SK-N-SH treated with all-trans-retinoic acid at 6 μM for 48 hours (cell line): ENCODE data around the gene CD63.

Experiments used
- ATAC-seq: fragments of 200-7000 bp; cut with Tn5 transposase; 3 replicates; pipeline ENCODE4 v1.9.1; 2020; ENCODE audit warnings: mild to moderate bottlenecking, moderate library complexity
- ARNTL ChIP-seq: fragments of 450-650 bp; formaldehyde crosslinking; IDR thresholded peaks from 2 replicates; pipeline ENCODE4 v1.5.0; 2020; ENCODE audit warnings: low read depth, mild to moderate bottlenecking, moderate library complexity, borderline replicate concordance
- BACH2 ChIP-seq: fragments of 250-450 bp; sonication (Bioruptor Pico); IDR thresholded peaks from 2 replicates; pipeline ENCODE4 v1.9.0; 2021; ENCODE audit warnings: mild to moderate bottlenecking, borderline replicate concordance
- CREB5 ChIP-seq: fragments of 250-450 bp; sonication (Bioruptor Pico); IDR thresholded peaks from 2 replicates; pipeline ENCODE4 v1.5.1; 2020; ENCODE audit warnings: low read depth, mild to moderate bottlenecking, moderate library complexity
- CSDC2 ChIP-seq: fragments of 250-450 bp; sonication (Bioruptor Pico); IDR thresholded peaks from 2 replicates; pipeline ENCODE4 v1.5.0; 2020; ENCODE audit warnings: mild to moderate bottlenecking, moderate library complexity
- CSRNP3 ChIP-seq: fragments of 250-450 bp; sonication (Bioruptor Pico); IDR thresholded peaks from 2 replicates; pipeline ENCODE4 v1.5.1; 2021; ENCODE audit warnings: mild to moderate bottlenecking, moderate library complexity
- ESRRG ChIP-seq: fragments of 250-450 bp; sonication (Bioruptor Pico); IDR thresholded peaks from 2 replicates; pipeline ENCODE4 v1.6.1; 2021; ENCODE audit warnings: mild to moderate bottlenecking
- ISL1 ChIP-seq: fragments of 250-450 bp; sonication (Bioruptor Pico); IDR thresholded peaks from 2 replicates; pipeline ENCODE4 v2.1.2; 2022; ENCODE audit warnings: mild to moderate bottlenecking, moderate library complexity
- OSR1 ChIP-seq: fragments of 250-450 bp; sonication (Bioruptor Pico); IDR thresholded peaks from 2 replicates; pipeline ENCODE4 v1.8.0; 2022; ENCODE audit warnings: moderate library complexity, mild to moderate bottlenecking, inconsistent platforms
- PATZ1 ChIP-seq: fragments of 250-450 bp; sonication (Bioruptor Pico); IDR thresholded peaks from 2 replicates; pipeline ENCODE4 v1.8.0; 2020; ENCODE audit warnings: mild to moderate bottlenecking, moderate library complexity, borderline replicate concordance
- POU6F1 ChIP-seq: fragments of 250-450 bp; sonication (Bioruptor Pico); IDR thresholded peaks from 2 replicates; pipeline ENCODE4 v1.8.0; 2021; ENCODE audit warnings: low read depth, mild to moderate bottlenecking, moderate library complexity, borderline replicate concordance
- PPARA ChIP-seq: fragments of 250-450 bp; sonication (Bioruptor Pico); IDR thresholded peaks from 2 replicates; pipeline ENCODE4 v1.5.0; 2020; ENCODE audit warnings: mild to moderate bottlenecking, borderline replicate concordance
- RARB ChIP-seq: fragments of 250-450 bp; sonication (Bioruptor Pico); IDR thresholded peaks from 2 replicates; pipeline ENCODE4 v1.8.0; 2021; ENCODE audit warnings: mild to moderate bottlenecking, moderate library complexity
- SNAI2 ChIP-seq: fragments of 250-450 bp; sonication (Bioruptor Pico); IDR thresholded peaks from 2 replicates; pipeline ENCODE4 v1.5.0; 2020; ENCODE audit warnings: mild to moderate bottlenecking, moderate library complexity
- TCF4 ChIP-seq: fragments of 250-450 bp; sonication (Bioruptor Pico); IDR thresholded peaks from 2 replicates; pipeline ENCODE4 v1.8.0; 2021; ENCODE audit warnings: mild to moderate bottlenecking, moderate library complexity, borderline replicate concordance
- TOX ChIP-seq: fragments of 250-450 bp; sonication (Bioruptor Pico); IDR thresholded peaks from 2 replicates; pipeline ENCODE4 v1.8.0; 2021; ENCODE audit warnings: mild to moderate bottlenecking, moderate library complexity, borderline replicate concordance
- ZC3H10 ChIP-seq: fragments of 250-450 bp; sonication (Bioruptor Pico); IDR thresholded peaks from 2 replicates; pipeline ENCODE4 v1.5.1; 2021; ENCODE audit warnings: mild to moderate bottlenecking, moderate library complexity
- ZFP3 ChIP-seq: fragments of 250-450 bp; sonication (Bioruptor Pico); IDR thresholded peaks from 2 replicates; pipeline ENCODE4 v1.5.0; 2020; ENCODE audit warnings: mild to moderate bottlenecking, moderate library complexity
- ZFP30 ChIP-seq: fragments of 450-650 bp; formaldehyde crosslinking; IDR thresholded peaks from 2 replicates; pipeline ENCODE4 v1.5.0; 2022; ENCODE audit warnings: mild to moderate bottlenecking, moderate library complexity
- ZNF565 ChIP-seq: fragments of 450-650 bp; formaldehyde crosslinking; conservative IDR thresholded peaks from 2 replicates; pipeline ENCODE4 v1.5.0; 2020; ENCODE audit warnings: low read depth, mild to moderate bottlenecking, moderate library complexity
- ZNF70 ChIP-seq: fragments of 450-650 bp; formaldehyde crosslinking; IDR thresholded peaks from 2 replicates; pipeline ENCODE4 v1.5.0; 2020; ENCODE audit warnings: mild to moderate bottlenecking, moderate library complexity

Gene CD63

GRCh38 chr12:55727643-55728185 lies 1.1 kb downstream of the CD63 start:
- TF ChIP-seq ISL1 (no peak), RARB (CRISPR knock-in tag) (no peak), TOX (CRISPR knock-in tag) (no peak), ARNTL (CRISPR knock-in tag) (no peak), ZFP30 (CRISPR knock-in tag) (no peak), ZFP3 (CRISPR knock-in tag) (no peak), OSR1 (CRISPR knock-in tag) (no peak), ZNF565 (CRISPR knock-in tag) (no peak), CREB5 (no peak), ZC3H10 (CRISPR knock-in tag) (no peak), ZNF70 (CRISPR knock-in tag) (no peak), PPARA (CRISPR knock-in tag) (no peak)
- ATAC-seq, result no peak

- TF ChIP-seq BACH2 (CRISPR knock-in tag) (no peak), ZFP3 (CRISPR knock-in tag) (no peak)
- no peak for ATAC-seq
These were observed 1.8 kb downstream of the CD63 start for GRCh38 chr12:55726971-55727370.

GRCh38 chr12:55725556-55725955 lies 3.3 kb downstream of the CD63 start:
- ATAC-seq, result no peak

GRCh38 chr12:55724940-55725309 lies 3.9 kb downstream of the CD63 start:
- ATAC-seq, result no peak
- TF ChIP-seq ESRRG (CRISPR knock-in tag) (no peak), PPARA (CRISPR knock-in tag) (no peak), CSRNP3 (CRISPR knock-in tag) (no peak), TOX (CRISPR knock-in tag) (no peak), RARB (CRISPR knock-in tag) (no peak), SNAI2 (CRISPR knock-in tag) (no peak), TCF4 (no peak), ZNF70 (CRISPR knock-in tag) (no peak), CREB5 (no peak), BACH2 (CRISPR knock-in tag) (no peak), ZFP3 (CRISPR knock-in tag) (no peak)

More at GRCh38 chr12:55725556-55725955, 3.3 kb downstream of the CD63 start:
- no peak for TF ChIP-seq ZFP3 (CRISPR knock-in tag)
- no peak for TF ChIP-seq TOX (CRISPR knock-in tag)
- TF ChIP-seq CREB5, result no peak
- TF ChIP-seq ZNF70 (CRISPR knock-in tag), result no peak
- no peak for TF ChIP-seq PATZ1
- TF ChIP-seq POU6F1 (CRISPR knock-in tag), result no peak
- no peak for TF ChIP-seq RARB (CRISPR knock-in tag)
- TF ChIP-seq CSDC2 (CRISPR knock-in tag), result no peak
- TF ChIP-seq ISL1, result no peak
- no peak for TF ChIP-seq BACH2 (CRISPR knock-in tag)
- TF ChIP-seq ARNTL (CRISPR knock-in tag), result no peak
- no peak for TF ChIP-seq OSR1 (CRISPR knock-in tag)
